22Rv1 (cell line): Measurements from ENCODE around the gene SIX5.

Source experiments
- H3K27ac ChIP-seq: fragments of 450-650 bp; 2 replicates; pipeline ENCODE4 v1.5.1; 2017
- CTCF ChIP-seq: fragments of 450-650 bp; IDR thresholded peaks from 2 replicates; pipeline ENCODE4 v1.5.1; 2017; ENCODE audit warnings: mild to moderate bottlenecking
- ZFX ChIP-seq: fragments of 450-650 bp; IDR thresholded peaks from 2 replicates; pipeline ENCODE4 v1.6.1; 2017; ENCODE audit warnings: antibody characterized with exemption, borderline replicate concordance

Gene SIX5

GRCh38 chr19:45768984-45769782 lies at the start of gene SIX5:
SIX5 (minus strand) TSS chr19:45769252; CDS start chr19:45768844, 408 bp downstream.
- TF ChIP-seq CTCF, result no peak
- no peak for TF ChIP-seq ZFX
- H3K27ac ChIP-seq, result peak within 1 kb of the TSS; percentile 96

GRCh38 chr19:45817725-45818301 lies 48.8 kb upstream of the SIX5 start:
- TF ChIP-seq ZFX, result no peak
- no peak for TF ChIP-seq CTCF
- H3K27ac ChIP-seq, result peak overlapping the region; percentile 58

GRCh38 chr19:45817010-45817724 lies 48.1 kb upstream of the SIX5 start:
- peak; percentile 99 for TF ChIP-seq CTCF
- TF ChIP-seq ZFX, result no peak
- peak overlapping the region; percentile 58 for H3K27ac ChIP-seq

GRCh38 chr19:45816236-45817009 lies 47.4 kb upstream of the SIX5 start:
- peak overlapping the region; percentile 58 for H3K27ac ChIP-seq
- TF ChIP-seq ZFX (no peak), CTCF (no peak)

GRCh38 chr19:45815481-45816216 lies 46.6 kb upstream of the SIX5 start:
- TF ChIP-seq CTCF (no peak), ZFX (no peak)

GRCh38 chr19:45814851-45815480 lies 45.9 kb upstream of the SIX5 start, which contains the start of gene RSPH6A:
RSPH6A (minus strand) TSS chr19:45815308; CDS start chr19:45815176, 132 bp downstream.
- TF ChIP-seq CTCF (no peak), ZFX (no peak)
- H3K27ac ChIP-seq, result peak within 1 kb of the TSS; percentile 15; the same call in 1 of the 2 replicates

More at GRCh38 chr19:45815481-45816216, 46.6 kb upstream of the SIX5 start:
- H3K27ac ChIP-seq, result no peak overlapping the region
